ENCODE measurements around the gene RBMS1.

DNA sequence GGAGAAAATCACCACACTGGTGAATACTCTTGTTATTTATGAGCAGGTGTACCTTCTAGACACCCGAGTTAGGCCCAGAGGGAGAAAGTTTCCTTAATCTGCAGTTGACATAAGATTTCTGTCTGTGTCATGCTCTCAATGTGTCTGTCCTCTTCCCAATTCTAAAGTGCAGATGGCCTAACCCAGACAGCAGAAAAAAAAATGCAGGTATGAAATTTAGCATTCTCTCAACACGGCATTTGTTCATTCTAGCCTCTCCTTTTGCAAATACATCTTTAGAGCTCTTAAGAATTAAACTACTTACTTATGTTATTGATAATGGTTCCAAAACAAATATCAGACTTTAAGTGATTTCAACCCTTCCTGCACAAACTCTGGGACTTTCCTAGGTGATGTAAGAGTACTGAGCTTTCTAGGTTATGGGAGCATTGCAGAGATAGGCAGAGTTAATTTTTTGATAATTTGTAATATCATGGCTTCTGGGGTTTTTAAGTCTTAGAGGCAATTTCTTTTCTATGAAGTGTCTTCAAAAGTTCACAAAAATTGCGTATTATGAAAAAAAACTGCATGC is 260.6 kb downstream of the RBMS1 start:
- TF ChIP-seq, protein P1, sequence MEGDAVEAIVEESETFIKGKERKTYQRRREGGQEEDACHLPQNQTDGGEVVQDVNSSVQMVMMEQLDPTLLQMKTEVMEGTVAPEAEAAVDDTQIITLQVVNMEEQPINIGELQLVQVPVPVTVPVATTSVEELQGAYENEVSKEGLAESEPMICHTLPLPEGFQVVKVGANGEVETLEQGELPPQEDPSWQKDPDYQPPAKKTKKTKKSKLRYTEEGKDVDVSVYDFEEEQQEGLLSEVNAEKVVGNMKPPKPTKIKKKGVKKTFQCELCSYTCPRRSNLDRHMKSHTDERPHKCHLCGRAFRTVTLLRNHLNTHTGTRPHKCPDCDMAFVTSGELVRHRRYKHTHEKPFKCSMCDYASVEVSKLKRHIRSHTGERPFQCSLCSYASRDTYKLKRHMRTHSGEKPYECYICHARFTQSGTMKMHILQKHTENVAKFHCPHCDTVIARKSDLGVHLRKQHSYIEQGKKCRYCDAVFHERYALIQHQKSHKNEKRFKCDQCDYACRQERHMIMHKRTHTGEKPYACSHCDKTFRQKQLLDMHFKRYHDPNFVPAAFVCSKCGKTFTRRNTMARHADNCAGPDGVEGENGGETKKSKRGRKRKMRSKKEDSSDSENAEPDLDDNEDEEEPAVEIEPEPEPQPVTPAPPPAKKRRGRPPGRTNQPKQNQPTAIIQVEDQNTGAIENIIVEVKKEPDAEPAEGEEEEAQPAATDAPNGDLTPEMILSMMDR (conservative IDR thresholded peaks at IDR 0.05; ENCODE audit: low read depth, low read length), result no peak
- peak; percentile 20; the same call in 1 of the 2 replicates for TF ChIP-seq CEBPB (IDR thresholded peaks at IDR 0.05; ENCODE audit: low read depth, low read length)
- no peak for TF ChIP-seq POLR2A (IDR thresholded peaks at IDR 0.05; ENCODE audit: low read depth, low read length)
- TF ChIP-seq MAZ (IDR thresholded peaks at IDR 0.05; ENCODE audit: borderline replicate concordance, low read depth, low read length), result no peak

All from IMR-90 (cell line).